ENCODE measurements around the gene ALK. TPM values are rescaled to one million over a fixed set of nuclear protein-coding genes. Genes with fewer than 3 reads are reported as not detected.

Gene ALK
- total and polyA plus RNA-seq, 2 donors, result 0.19 to 0.21 TPM

DNA sequence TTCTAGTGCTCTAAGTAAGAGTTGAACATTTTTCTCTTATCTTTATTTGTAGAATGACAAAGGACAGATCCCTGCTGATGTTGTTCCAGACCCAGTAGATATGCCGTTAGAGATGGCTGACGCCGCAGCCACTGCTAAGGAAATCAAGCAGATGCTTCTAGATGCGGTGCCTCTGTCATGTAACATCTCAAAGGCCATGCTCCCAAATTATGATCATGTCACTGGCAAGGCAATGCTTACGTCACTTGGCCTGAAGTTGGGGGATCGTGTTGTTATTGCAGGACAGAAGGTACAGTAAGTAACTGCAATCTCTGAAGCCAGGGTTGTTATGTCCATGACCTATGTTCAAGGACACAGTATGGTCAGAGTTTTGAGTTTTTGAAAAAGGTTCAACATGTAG, 777.7 kb downstream of the ALK start:
- H3K4me3 ChIP-seq (ENCODE audit: low read length in 2 of 2), result no peak overlapping the region

More for the DNA sequence above, 777.7 kb downstream of the ALK start:
- H3K27me3 ChIP-seq (ENCODE audit: control insufficient read depth in 2 of 2, insufficient read depth in 1 of 2, low read length in 1 of 2), result no peaks in the 10 kb centered on the region
- no peaks in the 10 kb centered on the region for H3K9me3 ChIP-seq (ENCODE audit: control insufficient read depth in 2 of 2, insufficient read depth in 1 of 2, low read length in 1 of 2)
- peaks cover 0 to 6% of the 10 kb centered on the region in 2 donors for H3K4me1 ChIP-seq (ENCODE audit: control insufficient read depth in 2 of 2, insufficient read depth in 2 of 2, low read length in 2 of 2)
- 97% methylated on average over 6 of the region's 6 CpGs for WGBS
- no peak overlapping the region for H3K27ac ChIP-seq (ENCODE audit: low read depth in 1 of 2, low read length in 1 of 2)
- peaks cover 0 to 21% of the 10 kb centered on the region in 2 donors for H3K36me3 ChIP-seq (ENCODE audit: control insufficient read depth in 2 of 2, insufficient read depth in 2 of 2, low read length in 1 of 2)
- DNase-seq (ENCODE audit: low read depth in 6 of 9, low spot score in 9 of 9), result no peak

Other genes with a start within 250 kb of the ALK start
- gene YPEL5, start 225.4 kb upstream of the ALK start, total RNA-seq, result 77.3 TPM
- 133 TPM for gene YPEL5, start 225.4 kb upstream of the ALK start, polyA plus RNA-seq